Measurements from ENCODE around the gene AFP. TPM values are rescaled to one million over a fixed set of nuclear protein-coding genes. Genes with fewer than 3 reads are reported as not detected.

The AFP gene
- total RNA-seq, 1 donor from 2014 or later: not detected

- Mint-ChIP-seq H3K4me3 (no peak overlapping the region), H3K27ac (no peak overlapping the region), H3K36me3 (no peaks in the 10 kb centered on the region), H3K27me3 (ENCODE audit: insufficient read depth, low read depth) (no peaks in the 10 kb centered on the region), H3K4me1 (peaks cover 4% of the 10 kb centered on the region), H3K9me3 (no peaks in the 10 kb centered on the region)
- H3K9me3 ChIP-seq (ENCODE audit: low read depth): no peaks in the 10 kb centered on the region
- H3K27me3 ChIP-seq: no peaks in the 10 kb centered on the region
- TF ChIP-seq CTCF (IDR thresholded peaks at IDR 0.05): no peak
- TF ChIP-seq EZH2 (IDR thresholded peaks at IDR 0.05): no peak
- no peak for TF ChIP-seq EZH2phosphoT487 (IDR thresholded peaks at IDR 0.05)
- H3F3A ChIP-seq (ENCODE audit: low read depth): no peaks in the 10 kb centered on the region
- no peaks in the 10 kb centered on the region for H3K4me1 ChIP-seq
- no peaks in the 10 kb centered on the region for H3K36me3 ChIP-seq
- H4K20me1 ChIP-seq (ENCODE audit: low read depth): no peaks in the 10 kb centered on the region
- no peak overlapping the region for H2AFZ ChIP-seq (replicated peaks)
- H3K27ac ChIP-seq: no peak overlapping the region
- no peak overlapping the region for H3K4me3 ChIP-seq
- DNase-seq (ENCODE audit: low spot score): no peak
- H3K4me2 ChIP-seq: no peak overlapping the region
- no peaks in the 10 kb centered on the region for H3K79me2 ChIP-seq (ENCODE audit: low read depth)
- no peak overlapping the region for H3K9ac ChIP-seq
Measured at GRCh38 chr4:73408181-73408867, 27.7 kb upstream of the AFP start.

DNA sequence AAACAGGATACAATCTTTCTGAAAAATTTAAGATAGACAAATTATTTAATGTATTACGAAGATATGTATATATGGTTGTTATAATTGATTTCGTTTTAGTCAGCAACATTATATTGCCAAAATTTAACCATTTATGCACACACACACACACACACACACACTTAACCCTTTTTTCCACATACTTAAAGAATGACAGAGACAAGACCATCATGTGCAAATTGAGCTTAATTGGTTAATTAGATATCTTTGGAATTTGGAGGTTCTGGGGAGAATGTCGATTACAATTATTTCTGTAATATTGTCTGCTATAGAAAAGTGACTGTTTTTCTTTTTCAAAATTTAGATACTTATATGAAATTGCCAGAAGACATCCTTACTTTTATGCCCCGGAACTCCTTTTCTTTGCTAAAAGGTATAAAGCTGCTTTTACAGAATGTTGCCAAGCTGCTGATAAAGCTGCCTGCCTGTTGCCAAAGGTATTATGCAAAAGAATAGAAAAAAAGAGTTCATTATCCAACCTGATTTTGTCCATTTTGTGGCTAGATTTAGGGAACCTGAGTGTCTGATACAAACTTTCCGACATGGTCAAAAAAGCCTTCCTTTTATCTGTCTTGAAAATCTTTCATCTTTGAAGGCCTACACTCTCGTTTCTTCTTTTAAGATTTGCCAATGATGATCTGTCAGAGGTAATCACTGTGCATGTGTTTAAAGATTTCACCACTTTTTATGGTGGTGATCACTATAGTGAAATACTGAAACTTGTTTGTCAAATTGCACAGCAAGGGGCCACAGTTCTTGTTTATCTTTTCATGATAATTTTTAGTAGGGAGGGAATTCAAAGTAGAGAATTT is 26.8 kb upstream of the AFP start:
- TF ChIP-seq EZH2 (IDR thresholded peaks at IDR 0.05) (no peak), EZH2phosphoT487 (IDR thresholded peaks at IDR 0.05) (no peak), CTCF (IDR thresholded peaks at IDR 0.05) (no peak)
- Mint-ChIP-seq H3K27ac (no peak overlapping the region), H3K36me3 (no peaks in the 10 kb centered on the region), H3K4me1 (peaks cover 4% of the 10 kb centered on the region), H3K27me3 (ENCODE audit: insufficient read depth, low read depth) (no peaks in the 10 kb centered on the region), H3K4me3 (no peak overlapping the region), H3K9me3 (no peaks in the 10 kb centered on the region)
- Histone ChIP-seq H3K27me3 (no peaks in the 10 kb centered on the region), H2AFZ (replicated peaks) (no peak overlapping the region), H3K9me3 (ENCODE audit: low read depth) (no peaks in the 10 kb centered on the region), H4K20me1 (ENCODE audit: low read depth) (no peaks in the 10 kb centered on the region), H3K4me1 (no peaks in the 10 kb centered on the region), H3K4me3 (no peak overlapping the region), H3K4me2 (no peak overlapping the region), H3K79me2 (ENCODE audit: low read depth) (no peaks in the 10 kb centered on the region), H3K36me3 (no peaks in the 10 kb centered on the region), H3K9ac (no peak overlapping the region), H3F3A (ENCODE audit: low read depth) (no peaks in the 10 kb centered on the region), H3K27ac (no peak overlapping the region)
- no peak for DNase-seq (ENCODE audit: low spot score)

DNA sequence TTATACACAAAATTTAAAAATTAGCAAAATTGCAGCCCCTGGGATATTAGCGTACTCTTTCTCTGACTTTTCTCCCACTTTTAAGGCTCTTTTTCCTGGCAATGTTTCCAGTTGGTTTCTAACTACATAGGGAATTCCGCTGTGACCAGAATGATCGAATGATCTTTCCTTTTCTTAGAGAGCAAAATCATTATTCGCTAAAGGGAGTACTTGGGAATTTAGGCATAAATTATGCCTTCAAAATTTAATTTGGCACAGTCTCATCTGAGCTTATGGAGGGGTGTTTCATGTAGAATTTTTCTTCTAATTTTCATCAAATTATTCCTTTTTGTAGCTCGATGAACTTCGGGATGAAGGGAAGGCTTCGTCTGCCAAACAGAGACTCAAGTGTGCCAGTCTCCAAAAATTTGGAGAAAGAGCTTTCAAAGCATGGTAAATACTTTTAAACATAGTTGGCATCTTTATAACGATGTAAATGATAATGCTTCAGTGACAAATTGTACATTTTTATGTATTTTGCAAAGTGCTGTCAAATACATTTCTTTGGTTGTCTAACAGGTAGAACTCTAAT is 26.0 kb upstream of the AFP start:
- H3K4me1 Mint-ChIP-seq: peaks cover 4% of the 10 kb centered on the region
- H3K9me3 Mint-ChIP-seq: no peaks in the 10 kb centered on the region
- no peaks in the 10 kb centered on the region for H3K27me3 ChIP-seq
- H3F3A ChIP-seq (ENCODE audit: low read depth): no peaks in the 10 kb centered on the region
- no peaks in the 10 kb centered on the region for H3K36me3 ChIP-seq
- H3K27ac ChIP-seq: no peak overlapping the region
- no peak for DNase-seq (ENCODE audit: low spot score)
- no peaks in the 10 kb centered on the region for H4K20me1 ChIP-seq (ENCODE audit: low read depth)
- no peak overlapping the region for H3K4me3 Mint-ChIP-seq
- TF ChIP-seq EZH2phosphoT487 (IDR thresholded peaks at IDR 0.05) (no peak), CTCF (IDR thresholded peaks at IDR 0.05) (no peak), EZH2 (IDR thresholded peaks at IDR 0.05) (no peak)
- H3K4me3 ChIP-seq: no peak overlapping the region
- no peak overlapping the region for H3K9ac ChIP-seq
- H3K4me2 ChIP-seq: no peak overlapping the region
- peak overlapping the region; percentile 3 for H2AFZ ChIP-seq (replicated peaks)
- H3K27ac Mint-ChIP-seq: no peak overlapping the region
- no peaks in the 10 kb centered on the region for H3K9me3 ChIP-seq (ENCODE audit: low read depth)
- no peaks in the 10 kb centered on the region for H3K4me1 ChIP-seq
- no peaks in the 10 kb centered on the region for H3K27me3 Mint-ChIP-seq (ENCODE audit: insufficient read depth, low read depth)
- no peaks in the 10 kb centered on the region for H3K36me3 Mint-ChIP-seq
- no peaks in the 10 kb centered on the region for H3K79me2 ChIP-seq (ENCODE audit: low read depth)
